Fibroblast of peridontal ligament (primary cell): ENCODE results near the gene PRRG2.

Experiments used
- DNase-seq: peaks from one replicate; pipeline ENCODE4 v3.0.0-alpha.2; 2010; ENCODE audit errors: extremely low read depth

PRRG2 gene

GRCh38 chr19:49581007-49581508, at the start of gene PRRG2:
PRRG2 (plus strand) TSS chr19:49581316; CDS start chr19:49583220, 1,904 bp downstream.
- DNase-seq = no peak

DNA sequence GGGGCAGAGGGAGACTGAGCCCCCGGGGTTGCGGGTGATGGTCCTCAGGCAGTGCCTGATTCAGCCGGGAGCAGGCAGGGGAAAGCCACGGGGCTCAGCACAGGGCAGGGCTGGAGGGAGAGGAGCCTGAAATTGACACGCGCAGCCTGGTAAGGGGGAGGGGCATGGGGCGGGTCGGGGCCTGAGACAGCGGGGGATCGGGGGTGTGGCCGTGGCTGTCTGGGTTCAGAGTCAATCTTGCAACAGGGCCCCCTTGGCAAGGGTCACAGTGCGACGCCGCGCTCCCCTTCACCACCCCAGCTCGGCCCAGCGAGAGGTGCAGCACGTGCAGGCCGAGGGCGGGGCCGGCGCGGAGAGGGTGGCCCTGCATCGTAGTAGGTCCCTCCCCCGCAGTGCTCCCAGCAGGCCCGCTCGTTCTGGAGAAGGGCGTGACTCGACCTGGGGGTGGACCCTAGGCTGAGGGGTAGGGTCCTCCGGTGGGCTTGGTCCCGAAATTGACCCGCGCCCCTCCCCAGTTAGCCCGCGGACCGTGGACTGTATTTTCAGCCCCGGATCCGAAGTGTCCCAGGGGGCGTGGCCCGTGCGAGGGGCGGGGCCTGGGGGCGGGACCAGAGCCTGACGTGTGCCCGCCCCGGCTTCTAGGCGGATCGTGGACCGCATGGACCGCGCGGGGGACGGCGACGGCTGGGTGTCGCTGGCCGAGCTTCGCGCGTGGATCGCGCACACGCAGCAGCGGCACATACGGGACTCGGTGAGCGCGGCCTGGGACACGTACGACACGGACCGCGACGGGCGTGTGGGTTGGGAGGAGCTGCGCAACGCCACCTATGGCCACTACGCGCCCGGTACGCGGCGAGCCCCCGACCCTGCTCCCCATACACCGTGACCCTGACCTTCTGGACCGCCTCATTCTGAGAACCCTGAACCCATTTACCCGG, 47.3 kb upstream of the PRRG2 start:
- peak; percentile 28 for DNase-seq

DNA sequence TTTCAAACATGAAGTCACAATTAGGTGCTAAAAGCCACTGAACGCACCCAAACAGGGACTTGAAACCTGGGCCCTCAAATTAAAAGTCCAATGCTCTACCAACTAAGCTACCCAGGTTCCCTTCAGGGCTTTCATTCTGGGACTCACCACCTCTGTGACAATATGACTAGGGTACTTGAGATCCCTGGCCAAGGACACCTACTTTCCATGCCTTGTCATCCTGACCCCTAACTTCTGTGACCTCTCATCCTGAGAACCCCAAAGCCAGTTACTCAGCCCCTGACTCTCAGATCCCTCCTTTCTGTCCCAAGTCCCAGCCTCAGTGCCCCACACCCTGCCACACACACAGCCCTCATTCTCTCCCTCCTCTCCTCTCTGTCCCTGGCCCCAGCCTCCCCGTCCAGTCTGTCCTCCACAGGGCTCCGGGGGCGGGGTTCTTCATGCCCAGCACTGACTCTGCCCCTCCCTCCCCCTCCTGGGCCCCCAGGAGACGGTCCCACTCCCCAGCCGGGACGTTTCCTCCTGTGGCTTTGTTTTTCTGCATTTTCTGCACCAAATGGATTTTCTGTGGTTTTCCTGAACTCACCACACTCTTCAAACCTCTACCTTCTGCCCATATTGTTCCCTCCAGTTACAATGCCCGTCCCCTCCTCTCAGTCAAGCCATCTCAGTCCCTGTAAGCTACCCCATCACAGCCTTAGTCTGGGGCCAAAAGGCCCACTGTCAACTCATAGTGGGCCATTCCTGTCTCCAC, 46.3 kb upstream of the PRRG2 start:
- DNase-seq = no peak

GRCh38 chr19:49536921-49537462, 44.1 kb upstream of the PRRG2 start:
- no peak for DNase-seq

- DNase-seq = no peak
These were observed 42.5 kb upstream of the PRRG2 start for GRCh38 chr19:49538643-49539042.

- no peak for DNase-seq
These were observed 41.7 kb upstream of the PRRG2 start for GRCh38 chr19:49539192-49539952.

- no peak for DNase-seq
These were observed 39.2 kb upstream of the PRRG2 start for GRCh38 chr19:49541914-49542313.

GRCh38 chr19:49542446-49542845, 38.7 kb upstream of the PRRG2 start:
- no peak for DNase-seq

GRCh38 chr19:49543032-49543431, 38.1 kb upstream of the PRRG2 start:
- no peak for DNase-seq

GRCh38 chr19:49544154-49544553, 37.0 kb upstream of the PRRG2 start:
- no peak for DNase-seq

DNA sequence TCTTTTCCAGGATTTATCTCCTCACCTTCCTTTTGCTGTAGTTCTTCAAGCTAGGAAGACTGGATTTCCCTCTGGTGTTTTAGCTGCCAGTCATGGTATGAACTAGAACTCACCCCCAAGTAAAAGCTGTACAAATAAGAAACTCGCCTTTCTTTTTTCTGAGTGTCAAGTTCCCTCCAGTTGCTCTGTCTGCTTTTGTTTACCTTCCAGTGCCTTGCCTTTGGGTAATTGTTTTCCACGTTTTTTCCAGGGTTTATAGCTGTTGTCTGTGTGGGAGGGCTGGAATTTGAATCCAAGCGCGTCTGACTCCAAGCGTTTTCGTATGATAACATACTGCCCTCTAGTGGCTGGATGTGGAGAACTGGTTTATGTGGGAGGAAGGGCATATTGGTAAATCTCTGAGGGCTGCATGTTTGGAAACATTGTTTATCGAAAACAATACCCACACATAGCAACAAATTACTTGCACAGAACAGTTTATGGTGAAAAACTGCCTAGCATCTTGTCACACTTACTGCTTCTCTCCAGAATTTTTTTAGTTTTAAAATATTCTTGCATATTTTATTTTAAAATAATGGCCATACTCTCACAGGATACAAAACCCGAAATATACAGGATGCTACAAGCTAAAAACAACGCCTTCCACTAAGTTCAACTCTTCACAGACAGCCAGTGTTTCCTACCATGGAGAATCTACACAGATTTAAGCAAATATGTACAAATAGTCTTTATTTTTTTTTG, 34.1 kb upstream of the PRRG2 start:
- peak; percentile 96 for DNase-seq

- no peak for DNase-seq
These were observed 32.1 kb upstream of the PRRG2 start for GRCh38 chr19:49549045-49549444.

DNA sequence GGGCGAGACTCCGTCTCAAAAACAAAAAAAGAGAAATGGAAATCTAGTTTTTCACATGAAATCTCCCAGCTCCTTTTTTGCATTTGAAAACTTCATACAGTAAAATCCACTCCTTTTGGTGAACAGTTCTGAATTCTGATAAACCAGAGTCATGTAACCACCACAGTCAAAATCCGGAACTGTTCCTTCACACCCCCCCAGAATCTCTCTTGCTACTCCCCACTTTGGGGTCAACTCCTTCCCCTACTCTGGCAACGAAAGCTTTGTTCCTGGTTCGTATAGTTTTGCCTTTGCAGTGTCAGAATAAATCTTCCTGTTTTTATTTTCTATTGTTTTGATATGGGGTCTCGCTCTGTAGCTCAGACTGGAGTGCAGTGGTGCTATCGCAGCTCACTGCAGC, 29.6 kb upstream of the PRRG2 start:
- DNase-seq = no peak

GRCh38 chr19:49552749-49553148, 28.4 kb upstream of the PRRG2 start:
- no peak for DNase-seq

- peak; percentile 50 for DNase-seq
These were observed 27.5 kb upstream of the PRRG2 start for GRCh38 chr19:49553451-49554271.

- no peak for DNase-seq
These were observed 26.4 kb upstream of the PRRG2 start for GRCh38 chr19:49554701-49555181.

- DNase-seq = peak; percentile 25
These were observed 25.3 kb upstream of the PRRG2 start for GRCh38 chr19:49555600-49556411.

GRCh38 chr19:49556412-49557398, 24.4 kb upstream of the PRRG2 start:
- DNase-seq = no peak
